Hippocampal formation (tissue), 2 donors: Measurements from ENCODE around the gene ASB15.

Experiments used
- DNase-seq, 2 donors: peaks; one replicate each; lab custom pipeline; 2025; lab: John Stamatoyannopoulos, UW

The ASB15 gene

DNA sequence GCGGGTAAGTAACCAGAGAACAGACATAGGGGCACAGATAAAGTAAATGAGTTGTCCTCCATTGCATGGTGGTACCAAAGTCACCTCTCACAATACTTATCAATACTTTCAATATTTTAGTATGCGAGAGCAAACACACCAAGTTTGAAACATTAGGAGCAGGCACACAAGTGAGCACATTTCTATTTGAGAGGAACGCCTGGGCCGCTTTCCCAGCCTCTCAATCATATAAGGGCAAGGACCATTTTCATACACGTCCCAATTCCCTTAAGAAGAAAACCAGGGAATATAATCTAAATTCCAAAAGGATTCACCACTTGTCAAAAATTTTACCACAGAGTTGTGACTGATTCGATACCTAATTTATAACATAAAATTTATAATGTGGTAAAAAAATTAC lies 61.6 kb downstream of the ASB15 start:
- DNase-seq: no peak

GRCh38 chr7:123665157-123665556 lies 63.5 kb downstream of the ASB15 start:
- no peak for DNase-seq

DNA sequence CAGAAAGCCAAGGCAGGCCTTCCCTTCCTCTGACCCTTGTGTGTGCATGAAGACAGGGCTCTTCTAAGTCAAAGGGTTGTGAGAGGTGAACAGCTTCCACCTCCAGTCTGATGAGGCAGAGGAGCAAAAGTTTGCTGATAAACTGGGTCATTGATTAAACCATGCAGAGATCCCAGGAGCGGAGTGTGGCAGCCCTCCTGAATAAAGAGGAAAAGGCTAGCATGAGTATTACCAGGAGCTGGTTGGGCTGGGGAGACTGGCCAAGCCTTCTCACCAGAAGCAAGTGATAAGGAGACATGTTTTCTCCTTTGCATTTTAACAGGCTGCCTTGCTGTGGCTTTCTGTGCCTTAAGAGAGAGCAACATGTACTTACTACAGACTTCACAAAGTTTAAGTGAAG lies 64.3 kb downstream of the ASB15 start:
- DNase-seq: no peak

DNA sequence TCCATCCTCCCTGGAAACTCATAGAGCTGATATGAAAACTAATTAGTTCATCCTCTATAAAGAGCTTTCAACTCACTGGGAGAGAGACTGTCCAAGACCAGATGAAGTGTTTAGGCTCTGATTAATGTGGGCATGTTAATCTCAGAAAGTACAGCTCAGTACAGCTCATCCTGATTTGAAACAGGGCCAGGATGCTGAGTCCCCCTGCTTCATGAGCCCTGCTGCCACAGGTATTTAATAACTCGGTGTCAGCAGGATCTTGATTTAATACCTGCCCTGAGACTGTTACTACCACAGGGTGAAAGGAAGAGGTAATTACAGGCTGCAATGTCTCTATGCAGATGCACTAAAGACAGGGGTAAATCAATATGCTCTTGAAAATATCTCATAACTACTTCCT lies 64.9 kb downstream of the ASB15 start:
- DNase-seq: no peak

- no peak for DNase-seq
Observed at GRCh38 chr7:123669485-123669884, 67.9 kb downstream of the ASB15 start.

GRCh38 chr7:123673137-123673732 lies 71.6 kb downstream of the ASB15 start:
- no peak for DNase-seq

DNA sequence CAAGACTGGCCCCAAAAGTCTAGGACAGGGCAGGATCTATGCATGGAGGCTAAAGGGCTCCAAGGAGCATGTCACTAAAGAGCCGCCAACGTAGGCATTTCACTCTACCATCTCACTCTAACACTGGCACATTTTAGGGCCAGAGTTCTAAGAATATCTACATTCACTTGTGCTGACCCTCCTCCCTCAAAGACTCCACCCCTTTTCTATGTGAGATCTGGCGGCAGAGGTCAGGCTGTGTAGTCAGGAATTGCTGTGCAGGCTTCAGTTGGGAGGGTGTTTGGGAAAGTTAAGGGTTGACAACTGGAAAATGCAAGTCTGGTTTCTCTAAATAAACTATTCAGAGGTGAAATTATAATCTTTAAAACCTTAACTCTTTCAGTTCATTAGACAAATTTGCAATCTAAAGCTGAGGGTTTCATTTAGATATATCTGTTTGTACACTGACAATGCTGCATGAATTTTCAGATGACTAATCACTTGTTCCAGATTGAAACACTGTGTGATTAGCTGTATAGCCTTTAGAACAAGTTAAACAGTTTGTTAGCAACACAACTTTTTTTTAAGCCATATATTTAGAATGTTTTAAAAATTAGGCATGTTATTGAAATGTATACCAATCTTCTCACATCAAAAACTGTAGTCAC lies 72.3 kb downstream of the ASB15 start:
- no peak for DNase-seq

- no peak for DNase-seq
Observed at GRCh38 chr7:123674399-123675180, 73.0 kb downstream of the ASB15 start.

DNA sequence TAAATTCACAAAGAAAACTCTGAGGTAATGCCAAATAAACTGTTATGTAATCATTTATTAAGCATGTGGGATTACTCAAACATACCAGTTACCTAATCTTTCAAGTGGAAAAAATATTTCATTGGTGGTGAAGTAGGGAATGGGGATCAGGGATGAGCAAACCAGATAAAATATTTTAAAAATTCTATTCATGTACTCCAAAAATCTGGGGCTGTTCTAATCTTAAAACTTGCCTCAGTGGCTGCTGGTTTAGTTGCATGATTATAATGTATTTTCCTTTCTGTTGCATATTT lies 73.5 kb downstream of the ASB15 start:
- DNase-seq: no peak

DNA sequence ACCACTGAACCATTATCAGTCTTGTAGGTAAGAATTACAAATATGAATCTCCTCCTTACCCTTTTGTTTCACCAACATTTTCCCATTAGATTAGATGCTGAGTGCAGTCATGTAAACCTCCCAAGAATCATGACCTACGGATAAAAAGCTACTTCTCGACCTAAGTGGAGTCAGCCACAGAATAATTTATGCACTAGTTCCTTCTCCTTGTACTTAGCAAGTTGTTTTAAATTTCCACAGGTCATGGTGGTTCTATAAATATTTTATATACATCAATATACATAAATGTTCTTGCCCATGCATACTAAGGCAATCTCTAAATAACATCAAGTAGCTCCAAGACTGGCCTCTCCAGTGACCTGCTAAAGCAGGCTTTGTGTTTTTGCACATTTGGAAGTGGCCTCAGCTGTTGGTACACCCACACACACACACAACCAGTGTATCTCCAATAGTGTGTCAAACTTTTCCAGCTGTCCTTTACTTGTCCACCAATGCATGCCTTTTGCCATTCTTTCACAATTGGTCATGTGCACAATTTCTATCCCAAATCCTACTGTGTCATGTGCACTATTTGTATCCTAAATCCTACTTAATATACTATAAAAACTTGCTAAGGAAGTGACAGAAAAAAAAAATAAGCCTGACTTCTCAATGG lies 75.6 kb downstream of the ASB15 start:
- DNase-seq: no peak

- DNase-seq: no peak
Observed at GRCh38 chr7:123679614-123680013, 78.0 kb downstream of the ASB15 start.

DNA sequence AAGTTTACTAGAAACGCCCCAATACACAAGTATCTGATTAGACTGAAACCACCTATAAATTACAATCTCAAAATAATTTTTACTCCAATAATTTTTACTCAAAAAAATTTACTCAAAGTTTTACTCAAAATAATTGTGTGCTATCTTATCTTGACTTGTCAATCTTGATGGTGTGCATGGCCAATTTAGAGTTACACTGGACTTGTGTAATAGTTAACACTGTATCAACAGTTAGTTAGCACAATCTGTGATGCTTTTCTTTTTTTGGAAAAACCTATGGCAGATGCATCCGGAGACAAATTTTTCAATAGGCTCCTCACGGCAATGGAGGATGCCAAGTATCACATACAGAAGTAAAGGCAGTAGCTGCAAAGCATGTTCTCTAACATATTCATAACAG lies 79.0 kb downstream of the ASB15 start:
- no peak for DNase-seq

DNA sequence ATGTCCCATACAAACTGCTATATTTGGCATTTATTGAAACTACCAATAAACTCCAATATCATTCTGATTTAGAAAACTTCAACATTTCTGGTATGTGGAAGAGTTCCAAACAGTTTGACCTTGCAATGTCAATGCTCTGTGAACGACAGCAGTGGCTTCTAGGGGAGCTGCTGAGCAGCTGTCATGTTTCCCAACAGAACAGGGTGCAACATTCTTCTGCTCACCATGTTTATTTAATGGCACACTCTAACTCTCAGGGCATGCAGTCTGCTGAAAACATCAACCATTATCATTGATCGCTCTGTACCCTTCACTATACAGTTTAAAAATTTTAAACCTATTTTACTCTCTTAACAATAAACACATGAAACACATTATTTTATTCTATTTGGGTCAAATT lies 79.9 kb downstream of the ASB15 start:
- no peak for DNase-seq

DNA sequence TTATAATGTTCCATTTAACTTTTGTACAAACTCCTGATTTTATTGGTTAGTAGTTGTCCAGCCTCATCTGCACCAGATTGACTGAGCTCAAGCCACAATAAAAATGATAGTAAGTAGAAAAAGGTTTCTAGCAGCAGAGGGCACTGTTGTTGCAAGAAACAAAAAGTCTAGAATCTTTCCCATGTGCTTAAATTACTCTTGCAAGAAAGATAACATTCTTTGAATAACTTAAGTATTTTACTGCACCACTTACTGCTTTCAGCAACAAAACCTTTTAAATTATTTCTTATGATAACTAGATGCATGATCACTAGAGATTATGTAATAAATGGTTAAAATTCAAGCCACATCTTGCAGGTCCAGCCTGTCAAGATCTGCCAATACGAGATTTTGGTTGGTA lies 81.1 kb downstream of the ASB15 start:
- DNase-seq: peak in 1 of 2 donors; percentile 50

DNA sequence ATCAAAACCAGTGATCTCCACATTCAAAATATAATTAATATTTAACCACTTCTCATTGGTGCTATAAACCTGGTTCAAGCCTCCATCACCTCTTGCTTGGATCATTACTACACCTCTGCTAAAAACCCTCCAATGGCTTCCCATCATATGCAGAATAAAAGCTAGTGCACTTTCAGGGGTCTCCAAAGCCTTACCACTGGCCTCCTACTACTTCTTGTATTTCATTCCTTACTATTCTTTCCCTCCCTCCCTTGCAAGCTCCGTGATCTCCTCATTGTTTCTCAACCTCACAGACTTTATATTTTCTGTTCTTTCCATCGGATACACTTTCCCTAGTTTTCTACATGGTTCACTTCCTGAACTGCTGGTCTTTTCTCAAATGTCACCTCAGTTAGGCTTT lies 85.5 kb downstream of the ASB15 start:
- DNase-seq: no peak

- no peak for DNase-seq
Observed at GRCh38 chr7:123687727-123688126, 86.1 kb downstream of the ASB15 start.
